Measurements from ENCODE around the gene RNF112. TPM values are rescaled to one million over a fixed set of nuclear protein-coding genes. Genes with fewer than 3 reads are reported as not detected.

Gene RNF112
- total RNA-seq, 1 experiment from 2014 or later: 1.6 TPM

DNA sequence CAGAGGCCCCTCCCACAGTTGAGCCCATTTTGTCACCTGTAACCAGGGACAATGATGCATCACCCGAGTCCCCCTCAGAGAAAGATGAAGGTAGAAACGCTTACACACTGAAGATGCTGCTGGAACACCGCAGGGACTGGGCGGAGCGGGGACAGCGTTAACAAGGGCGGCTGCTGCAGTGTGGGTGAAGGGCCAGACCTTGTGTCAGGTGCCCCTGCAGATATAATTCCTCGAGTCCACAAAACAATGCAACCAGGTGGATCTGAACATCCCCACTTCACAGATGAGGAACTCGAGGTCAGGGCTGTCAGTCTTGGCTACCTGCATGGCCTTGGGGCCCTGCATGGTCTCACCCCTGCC, 39.0 kb upstream of the RNF112 start:
- DNase-seq (ENCODE audit: low read depth): no peak
- in situ Hi-C loops (cut with HindIII; ENCODE audit: low pct_unique_long_range_greater_than_20kb, low sequenced_read_pairs): no loop called here

GRCh38 chr17:19372439-19372838, 38.6 kb upstream of the RNF112 start:
- in situ Hi-C loops (cut with HindIII; ENCODE audit: low pct_unique_long_range_greater_than_20kb, low sequenced_read_pairs): no loop called here
- DNase-seq (ENCODE audit: low read depth): no peak

- in situ Hi-C loops (cut with HindIII; ENCODE audit: low pct_unique_long_range_greater_than_20kb, low sequenced_read_pairs): no loop called here
- DNase-seq (ENCODE audit: low read depth): no peak
Observed at GRCh38 chr17:19372866-19373504, 38.0 kb upstream of the RNF112 start.

DNA sequence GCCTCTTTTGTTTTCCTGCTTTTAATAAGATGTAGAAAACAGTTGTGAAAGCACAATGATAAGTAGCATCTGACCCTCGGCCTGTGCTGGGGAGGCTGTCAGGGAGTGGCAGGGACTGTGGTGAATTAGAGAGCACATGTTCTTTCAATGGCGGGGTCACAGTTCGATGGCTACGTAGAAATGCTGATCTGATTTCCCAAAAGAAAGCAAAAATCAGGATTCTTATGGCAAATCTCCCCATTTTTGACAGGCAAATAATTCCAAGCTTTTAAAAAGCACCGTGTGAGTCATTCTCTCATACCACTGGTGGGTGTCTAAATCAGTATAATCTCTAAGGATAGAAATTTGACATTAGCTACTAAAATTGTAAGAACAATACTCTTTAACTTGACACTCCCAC, 36.9 kb upstream of the RNF112 start:
- no peak for DNase-seq (ENCODE audit: low read depth)
- in situ Hi-C loops (cut with HindIII; ENCODE audit: low pct_unique_long_range_greater_than_20kb, low sequenced_read_pairs): no loop called here

DNA sequence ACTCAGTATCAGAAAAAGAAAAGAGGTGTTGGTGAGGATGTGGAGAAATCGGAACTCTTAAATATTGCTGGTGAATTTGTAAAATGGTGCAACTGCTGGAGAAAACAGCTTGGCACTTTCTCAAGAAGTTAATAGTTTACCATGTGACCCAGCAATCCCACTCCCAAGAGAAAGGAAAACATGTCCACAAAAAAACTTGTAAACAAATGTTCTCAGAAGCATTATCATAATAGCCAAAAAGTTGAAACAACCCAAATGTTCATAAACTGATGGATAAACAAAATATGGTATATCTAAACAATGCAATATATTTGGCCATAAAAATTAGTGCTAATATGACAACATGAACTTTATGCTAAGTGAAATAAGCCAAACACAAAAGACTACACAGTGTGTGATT, 35.3 kb upstream of the RNF112 start:
- DNase-seq (ENCODE audit: low read depth): no peak
- in situ Hi-C loops (cut with HindIII; ENCODE audit: low pct_unique_long_range_greater_than_20kb, low sequenced_read_pairs): no loop called here

DNA sequence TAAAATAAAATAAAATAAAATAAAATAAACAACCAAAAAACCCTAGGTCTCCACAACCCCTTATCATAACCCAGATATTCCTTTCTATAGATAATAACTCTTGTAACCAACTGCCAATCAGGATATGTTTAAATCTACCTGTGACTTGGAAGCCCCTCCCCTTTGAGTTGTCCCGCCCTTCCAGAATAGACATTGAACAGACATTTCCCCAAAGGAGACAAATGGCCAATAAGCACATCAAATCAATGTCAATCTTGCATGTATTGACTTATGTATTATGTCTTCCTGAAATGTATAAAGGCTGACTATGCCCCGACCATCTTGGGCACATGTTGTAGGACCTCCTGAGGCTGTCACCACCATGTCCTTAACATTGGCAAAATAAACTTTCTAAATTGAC, 34.2 kb upstream of the RNF112 start:
- DNase-seq (ENCODE audit: low read depth): no peak
- in situ Hi-C loops (cut with HindIII; ENCODE audit: low pct_unique_long_range_greater_than_20kb, low sequenced_read_pairs): no loop called here

- peak; percentile 99 for DNase-seq (ENCODE audit: low read depth)
- in situ Hi-C loops (cut with HindIII; ENCODE audit: low pct_unique_long_range_greater_than_20kb, low sequenced_read_pairs): no loop called here
Observed at GRCh38 chr17:19377602-19378415, 33.2 kb upstream of the RNF112 start.

GRCh38 chr17:19378416-19379360, 32.3 kb upstream of the RNF112 start, which contains the start of gene MAPK7:
MAPK7 (plus strand) TSS chr17:19378498; CDS start chr17:19378901, 403 bp downstream.
- DNase-seq (ENCODE audit: low read depth): no peak
- in situ Hi-C loops (cut with HindIII; ENCODE audit: low pct_unique_long_range_greater_than_20kb, low sequenced_read_pairs): no loop called here

DNA sequence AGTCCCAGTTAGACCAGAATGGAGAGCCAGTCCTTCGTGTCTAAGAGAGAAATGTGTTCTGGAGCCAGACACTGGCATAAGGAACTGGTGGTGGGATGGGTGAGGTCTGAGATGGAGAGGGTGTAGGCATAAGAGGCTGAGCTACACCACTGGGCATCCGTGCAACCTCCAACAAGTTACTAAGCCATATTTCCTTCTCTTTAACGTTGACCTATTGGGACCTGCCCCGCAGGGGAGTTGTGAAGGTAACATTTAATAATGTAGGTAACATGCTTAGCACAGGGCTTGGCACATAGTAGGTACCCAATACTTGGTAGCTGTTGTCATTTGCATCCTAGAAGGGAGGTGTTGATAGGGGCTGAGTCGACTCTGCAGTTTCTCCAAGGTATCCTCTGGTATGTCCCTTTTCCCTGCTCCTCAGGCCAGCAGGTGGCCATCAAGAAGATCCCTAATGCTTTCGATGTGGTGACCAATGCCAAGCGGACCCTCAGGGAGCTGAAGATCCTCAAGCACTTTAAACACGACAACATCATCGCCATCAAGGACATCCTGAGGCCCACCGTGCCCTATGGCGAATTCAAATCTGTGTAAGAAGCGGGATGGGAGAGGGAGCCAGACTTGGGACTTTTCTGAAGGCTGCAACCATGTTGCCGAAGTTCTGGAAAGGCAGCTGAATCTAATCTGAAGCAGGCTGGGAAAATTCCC, 31.5 kb upstream of the RNF112 start:
- in situ Hi-C loops (cut with HindIII; ENCODE audit: low pct_unique_long_range_greater_than_20kb, low sequenced_read_pairs): no loop called here
- DNase-seq (ENCODE audit: low read depth): no peak

DNA sequence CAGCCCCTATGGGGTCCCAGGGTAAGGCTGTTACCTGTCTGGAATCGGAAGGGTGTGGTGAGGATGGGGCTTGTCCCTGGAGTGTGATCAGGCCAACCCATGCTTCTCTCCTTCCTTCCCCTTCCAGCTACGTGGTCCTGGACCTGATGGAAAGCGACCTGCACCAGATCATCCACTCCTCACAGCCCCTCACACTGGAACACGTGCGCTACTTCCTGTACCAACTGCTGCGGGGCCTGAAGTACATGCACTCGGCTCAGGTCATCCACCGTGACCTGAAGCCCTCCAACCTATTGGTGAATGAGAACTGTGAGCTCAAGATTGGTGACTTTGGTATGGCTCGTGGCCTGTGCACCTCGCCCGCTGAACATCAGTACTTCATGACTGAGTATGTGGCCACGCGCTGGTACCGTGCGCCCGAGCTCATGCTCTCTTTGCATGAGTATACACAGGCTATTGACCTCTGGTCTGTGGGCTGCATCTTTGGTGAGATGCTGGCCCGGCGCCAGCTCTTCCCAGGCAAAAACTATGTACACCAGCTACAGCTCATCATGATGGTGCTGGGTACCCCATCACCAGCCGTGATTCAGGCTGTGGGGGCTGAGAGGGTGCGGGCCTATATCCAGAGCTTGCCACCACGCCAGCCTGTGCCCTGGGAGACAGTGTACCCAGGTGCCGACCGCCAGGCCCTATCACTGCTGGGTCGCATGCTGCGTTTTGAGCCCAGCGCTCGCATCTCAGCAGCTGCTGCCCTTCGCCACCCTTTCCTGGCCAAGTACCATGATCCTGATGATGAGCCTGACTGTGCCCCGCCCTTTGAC, 30.3 kb upstream of the RNF112 start:
- no peak for DNase-seq (ENCODE audit: low read depth)
- in situ Hi-C loops (cut with HindIII; ENCODE audit: low pct_unique_long_range_greater_than_20kb, low sequenced_read_pairs): no loop called here

- no peak for DNase-seq (ENCODE audit: low read depth)
- in situ Hi-C loops (cut with HindIII; ENCODE audit: low pct_unique_long_range_greater_than_20kb, low sequenced_read_pairs): no loop called here
Observed at GRCh38 chr17:19381361-19381740, 29.7 kb upstream of the RNF112 start.

- in situ Hi-C loops (cut with HindIII; ENCODE audit: low pct_unique_long_range_greater_than_20kb, low sequenced_read_pairs): no loop called here
- no peak for DNase-seq (ENCODE audit: low read depth)
Observed at GRCh38 chr17:19381741-19382444, 29.1 kb upstream of the RNF112 start.

GRCh38 chr17:19382531-19383444, 28.2 kb upstream of the RNF112 start:
- in situ Hi-C loops (cut with HindIII; ENCODE audit: low pct_unique_long_range_greater_than_20kb, low sequenced_read_pairs): no loop called here
- DNase-seq (ENCODE audit: low read depth): no peak

DNA sequence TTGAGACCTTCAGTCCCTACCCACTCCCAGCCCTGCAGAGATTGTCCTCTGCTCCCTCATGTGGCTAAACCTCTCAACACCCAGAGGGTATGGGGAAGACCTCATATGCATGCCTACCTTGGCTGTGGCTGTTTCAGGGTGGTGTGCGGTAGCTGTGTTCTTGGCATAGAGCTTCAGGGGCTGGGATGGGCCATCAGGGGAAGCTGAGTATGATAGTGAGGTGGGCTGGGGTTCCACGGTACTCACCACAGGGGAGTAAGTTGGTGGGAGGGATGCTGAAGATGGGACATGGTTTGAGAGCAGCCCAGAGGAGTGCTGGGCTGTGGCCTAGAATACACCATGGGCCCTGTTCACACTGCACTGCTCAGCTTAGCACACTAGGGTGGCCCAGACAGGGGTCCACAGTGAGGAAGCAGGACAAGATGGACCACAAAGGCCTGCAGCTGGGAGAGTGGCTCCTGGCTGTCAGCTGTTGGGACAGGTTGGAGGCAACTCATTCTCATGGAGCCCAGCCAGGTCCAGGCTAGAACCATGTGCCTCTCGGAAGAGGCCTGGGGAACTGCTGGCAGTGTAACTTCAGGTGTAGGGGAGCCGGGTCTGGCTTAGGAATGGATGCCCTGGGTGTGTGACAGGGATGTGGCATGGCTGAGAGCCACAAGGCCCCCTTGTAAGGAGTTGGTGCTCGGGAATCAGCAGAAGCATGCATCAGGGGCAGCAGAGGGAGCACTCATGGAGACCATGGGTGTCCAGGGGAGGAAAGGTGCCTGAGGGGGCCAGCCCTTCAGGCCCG, 27.2 kb upstream of the RNF112 start:
- DNase-seq (ENCODE audit: low read depth): no peak
- in situ Hi-C loops (cut with HindIII; ENCODE audit: low pct_unique_long_range_greater_than_20kb, low sequenced_read_pairs): no loop called here

DNA sequence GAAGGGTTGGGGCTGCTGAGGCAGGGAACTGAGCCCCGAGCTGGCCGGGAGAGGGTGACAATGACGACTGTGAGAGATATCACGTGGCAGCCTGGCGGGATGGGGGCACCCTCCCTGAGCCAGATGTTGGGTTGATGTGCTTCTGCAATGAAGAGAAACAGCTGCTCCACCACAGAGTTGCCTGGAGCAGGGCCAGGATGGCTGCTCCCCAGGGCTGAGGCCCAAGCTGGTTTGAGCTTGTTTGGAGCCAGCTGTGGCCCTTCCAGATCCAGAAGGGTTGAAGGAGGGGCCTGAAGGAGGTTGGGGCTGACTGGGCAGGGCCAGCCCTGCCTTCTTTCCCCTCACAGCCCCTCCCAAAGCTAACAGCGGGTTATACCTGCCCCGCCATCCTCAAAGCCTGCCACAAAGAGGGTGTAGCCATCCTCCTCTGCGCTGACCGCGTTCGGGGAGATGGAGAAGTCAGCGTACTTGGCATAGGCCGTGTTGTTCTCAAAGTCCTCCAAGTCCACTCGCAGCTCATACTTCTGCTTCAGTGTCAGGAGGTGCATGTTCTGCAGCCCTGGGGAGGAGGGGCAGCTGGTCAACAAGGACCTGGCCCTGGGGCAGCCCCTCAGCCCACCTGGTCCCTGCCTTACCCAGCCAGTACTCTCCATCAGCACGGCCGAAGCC, 26.2 kb upstream of the RNF112 start:
- in situ Hi-C loops (cut with HindIII; ENCODE audit: low pct_unique_long_range_greater_than_20kb, low sequenced_read_pairs): no loop called here

More for the DNA sequence above, 26.2 kb upstream of the RNF112 start:
- no peak for DNase-seq (ENCODE audit: low read depth)

All from Caki2 (cell line).